ENCODE data around the gene TNK2.
"Not testable (repeated sequence)": the region's sequence is repeated elsewhere in the genome, so short reads cannot be mapped to it uniquely, and the experiment has no call there.

TNK2 gene

GRCh38 chr3:195885036-195885891 lies 23.1 kb downstream of the TNK2 start:
- no peak for DNase-seq (ENCODE audit: low read depth in 2 of 2)

GRCh38 chr3:195884691-195885035 lies 23.7 kb downstream of the TNK2 start:
- DNase-seq (ENCODE audit: low read depth in 2 of 2): no peak

GRCh38 chr3:195883801-195884200 lies 24.6 kb downstream of the TNK2 start:
- DNase-seq (ENCODE audit: low read depth in 2 of 2): no peak

GRCh38 chr3:195883160-195883559 lies 25.2 kb downstream of the TNK2 start:
- DNase-seq (ENCODE audit: low read depth in 2 of 2): no peak

- DNase-seq (ENCODE audit: low read depth in 2 of 2): no peak
Measured at GRCh38 chr3:195882002-195882441, 26.3 kb downstream of the TNK2 start.

- no peak for DNase-seq (ENCODE audit: low read depth in 2 of 2)
Measured at GRCh38 chr3:195881276-195881988, 26.9 kb downstream of the TNK2 start.

- no peak for DNase-seq (ENCODE audit: low read depth in 2 of 2)
Measured at GRCh38 chr3:195880037-195880431, 28.3 kb downstream of the TNK2 start.

- no peak for DNase-seq (ENCODE audit: low read depth in 2 of 2)
Measured at GRCh38 chr3:195879416-195880036, 28.8 kb downstream of the TNK2 start.

GRCh38 chr3:195878424-195879274 lies 29.7 kb downstream of the TNK2 start:
- no peak for DNase-seq (ENCODE audit: low read depth in 2 of 2)

GRCh38 chr3:195877767-195878423 lies 30.5 kb downstream of the TNK2 start:
- no peak for DNase-seq (ENCODE audit: low read depth in 2 of 2)

- no peak for DNase-seq (ENCODE audit: low read depth in 2 of 2)
Measured at GRCh38 chr3:195877136-195877715, 31.1 kb downstream of the TNK2 start.

GRCh38 chr3:195876297-195877064 lies 31.9 kb downstream of the TNK2 start:
- peak in 1 of 2 donors; percentile 10 for DNase-seq (ENCODE audit: low read depth in 2 of 2)

GRCh38 chr3:195875482-195876236 lies 32.7 kb downstream of the TNK2 start:
- no peak for DNase-seq (ENCODE audit: low read depth in 2 of 2)

GRCh38 chr3:195873971-195874370 lies 34.4 kb downstream of the TNK2 start:
- no peak for DNase-seq (ENCODE audit: low read depth in 2 of 2)

GRCh38 chr3:195873281-195873887 lies 35.0 kb downstream of the TNK2 start:
- no peak for DNase-seq (ENCODE audit: low read depth in 2 of 2)

GRCh38 chr3:195872800-195873199 lies 35.6 kb downstream of the TNK2 start:
- DNase-seq (ENCODE audit: low read depth in 2 of 2): no peak

- DNase-seq (ENCODE audit: low read depth in 2 of 2): no peak
Measured at GRCh38 chr3:195872097-195872496, 36.3 kb downstream of the TNK2 start.

- not testable (repeated sequence) for DNase-seq (ENCODE audit: low read depth in 2 of 2)
Measured at GRCh38 chr3:195871686-195872085, 36.7 kb downstream of the TNK2 start.

- no peak for DNase-seq (ENCODE audit: low read depth in 2 of 2)
Measured at GRCh38 chr3:195870937-195871336, 37.4 kb downstream of the TNK2 start.

Measured in stimulated activated CD8-positive, alpha-beta memory T cell treated with anti-CD3 and anti-CD28 coated beads, Interleukin-15, amount 100 ng/mL, for 48 hours (primary cell).